H1 (cell line): ENCODE measurements around the gene TRIM43.
"Not testable (repeated sequence)": the region's sequence is repeated elsewhere in the genome, so short reads cannot be mapped to it uniquely, and the experiment has no call there.

Experiments
- ASH2L ChIP-seq: fragments of 200-600, 300-600 bp; sonication (generic); IDR thresholded peaks from one replicate; pipeline ENCODE4 v1.7.1; 2017; ENCODE audit warnings: low read length
- CTCF ChIP-seq, 3 experiments: IDR thresholded peaks; 1 replicate in 2 of 3; 2 replicates in 1 of 3; pipeline versions ENCODE4 v1.5.1 to v1.6.1; 2011; ENCODE audit warnings: low read length in 3 of 3, mild to moderate bottlenecking in 3 of 3, inconsistent platforms in 2 of 3, low read depth in 1 of 3, moderate library complexity in 1 of 3; ENCODE audit not compliant: insufficient read depth in 1 of 3; ENCODE audit errors: control extremely low read depth in 1 of 3
- HDAC6 ChIP-seq: IDR thresholded peaks from one replicate; pipeline ENCODE4 v1.7.1; 2012; ENCODE audit warnings: low read depth, mild to moderate bottlenecking, inconsistent platforms, low read length, moderate library complexity
- NRF1 ChIP-seq: IDR thresholded peaks from 2 replicates; pipeline ENCODE4 v1.6.1; 2011; ENCODE audit warnings: mild to moderate bottlenecking, low read depth, low read length, improper control_type of control experiment
- SAP30 ChIP-seq: fragments of 300-600 bp; sonication (generic); IDR thresholded peaks from 2 replicates; pipeline ENCODE4 v1.7.1; 2012; ENCODE audit warnings: low read length, moderate library complexity, mild to moderate bottlenecking, inconsistent platforms; ENCODE audit not compliant: insufficient read depth, insufficient replicate concordance
- SUZ12 ChIP-seq: fragments of 200-600 bp; sonication (generic); IDR thresholded peaks from 2 replicates; pipeline ENCODE4 v1.6.1; 2012; ENCODE audit warnings: mild to moderate bottlenecking, inconsistent platforms, low read length, moderate library complexity, mixed read lengths
- TAF1 ChIP-seq: IDR thresholded peaks from 2 replicates; pipeline ENCODE4 v1.6.1; 2011; ENCODE audit warnings: mild to moderate bottlenecking, low read depth, low read length
- TBP ChIP-seq: IDR thresholded peaks from 2 replicates; pipeline ENCODE4 v1.6.1; 2011; ENCODE audit warnings: low read depth, low read length, improper control_type of control experiment
- TCF12 ChIP-seq: IDR thresholded peaks from 2 replicates; pipeline ENCODE4 v1.6.1; 2011; ENCODE audit warnings: low read depth, mild to moderate bottlenecking, low read length
- TEAD4 ChIP-seq: IDR thresholded peaks from 2 replicates; pipeline ENCODE4 v1.6.1; 2012; ENCODE audit warnings: low read depth, low read length, inconsistent platforms, mixed read lengths
- YY1 ChIP-seq: IDR thresholded peaks from 2 replicates; pipeline ENCODE4 v1.6.1; 2011; ENCODE audit warnings: low read depth, mild to moderate bottlenecking, low read length
- ZNF274 ChIP-seq: IDR thresholded peaks from 2 replicates; pipeline ENCODE4 v1.7.0; 2012; ENCODE audit warnings: low read length, borderline replicate concordance; ENCODE audit errors: extremely low read depth

- not testable (repeated sequence) for TF ChIP-seq ASH2L; NRF1; HDAC6; TBP; CTCF (IDR thresholded peaks at IDR 0.05; ENCODE audit: control extremely low read depth in 1 of 3, insufficient read depth in 1 of 3, low read depth in 1 of 3, low read length in 3 of 3); TEAD4; TAF1; YY1; TCF12; SUZ12; ZNF274; SAP30
Observed at GRCh38 chr2:95584321-95584720, 7.5 kb upstream of the TRIM43 start.
